ENCODE measurements around the gene SPINDOC.
"Not testable (repeated sequence)": the region's sequence is repeated elsewhere in the genome, so short reads cannot be mapped to it uniquely, and the experiment has no call there.

SPINDOC gene

GRCh38 chr11:63858628-63859550, 45.6 kb downstream of the SPINDOC start:
- ATAC-seq = no peak

GRCh38 chr11:63862923-63863322, 49.7 kb downstream of the SPINDOC start:
- ATAC-seq = no peak

GRCh38 chr11:63863620-63864019, 50.4 kb downstream of the SPINDOC start:
- ATAC-seq = not testable (repeated sequence)

- ATAC-seq = peak; percentile 93 to 97
Observed at GRCh38 chr11:63866211-63866610, 53.0 kb downstream of the SPINDOC start.

DNA sequence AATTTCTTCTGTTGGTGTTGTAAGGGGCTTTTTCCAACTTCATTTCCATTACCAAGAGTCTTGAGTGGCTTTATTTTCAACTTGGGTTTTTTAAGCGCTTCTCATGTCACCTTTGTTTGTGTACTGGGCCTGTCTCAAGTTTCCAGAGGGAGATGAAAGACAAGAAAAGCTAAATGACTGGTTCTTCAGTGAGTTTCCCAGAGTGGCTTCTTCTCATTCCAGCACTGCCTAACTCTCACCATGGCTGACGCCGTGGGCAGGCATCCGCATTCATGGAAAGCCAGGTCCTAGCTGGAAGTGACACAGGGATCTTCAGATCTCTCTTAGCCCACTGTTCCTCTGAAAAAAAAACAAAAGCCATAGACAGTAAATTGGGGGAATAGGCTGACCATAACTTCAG, 54.3 kb downstream of the SPINDOC start:
- no peak for ATAC-seq

DNA sequence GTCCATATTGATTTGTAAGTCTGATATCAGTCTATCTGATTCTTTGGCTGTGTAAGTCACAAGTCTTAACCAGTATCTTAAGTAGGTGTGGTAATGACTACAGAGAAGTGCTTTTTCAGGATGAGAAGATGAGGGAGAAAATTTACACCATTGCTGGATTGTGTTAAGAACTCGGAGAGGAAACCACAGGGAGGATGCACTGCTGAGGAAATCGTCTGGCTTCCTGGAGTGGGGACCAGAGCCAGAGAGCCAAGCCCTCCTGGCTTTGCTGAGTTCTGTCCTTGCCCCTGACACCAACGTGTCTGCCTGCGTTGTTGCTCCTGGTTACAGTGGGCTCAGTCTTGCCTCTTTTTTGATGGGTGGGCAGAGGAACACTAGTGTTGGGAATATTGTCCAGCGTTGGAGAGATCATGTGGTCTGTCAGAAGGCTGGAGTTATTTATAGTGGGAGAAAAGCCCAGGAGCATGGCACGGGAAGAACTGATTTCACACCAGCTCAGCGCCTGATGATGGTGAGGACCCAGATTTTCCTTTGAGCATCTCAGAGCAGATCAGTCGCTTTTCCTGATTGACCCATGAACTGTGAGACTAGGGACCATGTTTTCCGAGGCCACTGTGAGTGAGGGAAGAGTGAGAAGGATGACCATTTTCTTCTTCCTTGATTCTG, 55.3 kb downstream of the SPINDOC start:
- ATAC-seq = no peak

GRCh38 chr11:63869171-63869591, 55.9 kb downstream of the SPINDOC start:
- no peak for ATAC-seq

DNA sequence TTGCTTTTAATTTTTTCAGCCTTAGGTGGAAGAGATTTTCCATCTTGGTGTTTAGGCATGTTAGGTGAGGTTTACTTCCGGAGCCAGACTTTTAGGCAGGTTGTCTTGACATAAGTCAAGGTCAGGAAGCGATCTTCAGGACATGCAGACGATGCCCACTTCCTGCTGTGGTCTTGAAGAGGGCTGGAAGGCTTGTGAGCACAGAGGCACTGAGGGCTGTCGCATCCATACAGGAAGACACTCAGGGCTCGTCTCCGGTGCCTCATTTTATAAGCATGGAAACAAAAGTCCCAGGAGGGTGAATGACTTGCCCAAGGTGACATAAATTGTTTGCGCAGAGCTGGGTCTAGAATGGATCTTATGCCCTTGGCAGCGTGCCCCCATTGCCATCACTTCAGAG, 56.4 kb downstream of the SPINDOC start:
- no peak for ATAC-seq

DNA sequence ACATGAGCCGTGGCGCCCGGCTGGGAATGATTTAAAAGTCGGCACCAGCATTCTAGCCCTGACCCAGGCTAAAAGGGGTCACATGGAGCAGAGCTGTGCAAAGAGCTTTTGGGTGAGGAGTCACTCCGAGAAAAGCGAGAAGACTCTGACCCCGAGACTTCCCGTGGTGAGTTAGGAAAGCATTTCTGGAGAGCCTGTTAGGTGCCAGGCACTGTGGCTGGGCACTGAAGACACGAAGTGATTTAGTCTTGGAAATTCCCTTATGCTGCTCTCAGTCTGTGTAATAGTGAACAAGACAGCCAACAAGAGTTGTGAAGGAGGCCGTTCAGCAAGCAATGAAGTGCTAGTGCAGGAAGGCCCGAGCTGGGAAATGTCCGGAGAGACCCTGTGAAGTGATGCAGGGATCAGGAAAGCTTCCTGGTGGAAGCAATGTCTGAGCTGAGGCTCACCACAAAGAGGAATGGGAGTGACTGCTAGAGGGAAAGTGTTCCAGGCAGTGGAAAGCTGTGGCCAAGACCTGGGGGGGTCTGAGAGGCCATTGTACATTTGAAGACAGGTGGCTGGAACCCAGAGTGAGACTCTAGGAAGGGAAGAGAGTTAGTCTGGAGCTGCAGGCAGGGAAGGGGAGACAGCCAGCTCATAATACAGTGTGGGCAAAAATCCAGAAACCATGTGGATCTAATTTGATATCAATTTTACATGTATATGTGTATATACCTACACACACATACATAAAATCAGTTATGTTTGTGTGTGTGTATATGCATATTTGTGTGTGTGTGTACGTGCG, 57.3 kb downstream of the SPINDOC start:
- ATAC-seq = no peak

GRCh38 chr11:63871962-63872799, 58.9 kb downstream of the SPINDOC start:
- peak; percentile 72 to 74 for ATAC-seq

GRCh38 chr11:63872800-63873197, 59.5 kb downstream of the SPINDOC start:
- no peak for ATAC-seq

DNA sequence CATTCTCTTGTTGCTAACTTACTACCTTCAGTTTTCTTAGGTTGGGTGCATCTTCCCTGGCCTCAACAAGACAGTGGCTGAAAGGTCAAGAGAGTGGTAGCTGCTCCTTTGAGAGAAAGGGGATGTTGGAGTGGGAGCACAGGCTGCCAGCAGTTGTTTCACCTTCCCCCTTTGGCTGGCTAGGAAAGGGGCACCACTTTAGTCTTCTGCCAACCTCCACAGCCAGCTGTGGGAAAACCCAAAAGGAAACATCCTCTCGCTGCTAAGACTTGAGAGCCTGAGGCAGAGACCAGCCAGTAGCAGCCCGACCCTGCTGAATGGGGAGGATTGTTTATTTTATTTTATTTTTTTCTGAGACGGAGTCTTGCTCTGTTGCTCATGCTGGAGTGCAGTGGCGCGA, 60.1 kb downstream of the SPINDOC start:
- no peak for ATAC-seq

DNA sequence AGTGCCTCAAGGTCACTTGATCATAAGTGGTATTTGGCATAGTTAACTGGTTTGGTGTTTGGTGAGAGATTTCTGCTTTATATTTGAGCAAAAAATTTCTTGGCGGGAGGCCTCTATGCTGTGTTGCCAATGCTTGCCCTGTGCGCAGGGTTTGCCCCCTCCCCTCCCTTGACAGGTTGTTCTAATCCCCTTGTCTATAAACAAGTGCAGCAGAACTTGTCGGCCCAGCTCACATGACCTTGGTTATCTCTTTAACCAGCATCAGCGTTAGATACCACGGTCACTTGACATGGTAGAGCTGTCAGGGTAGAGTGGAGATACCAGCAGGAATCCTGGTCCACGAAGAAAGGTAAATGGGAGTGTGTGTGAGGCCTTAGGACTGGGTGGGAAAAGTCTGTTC, 61.3 kb downstream of the SPINDOC start:
- no peak for ATAC-seq

- no peak for ATAC-seq
Observed at GRCh38 chr11:63875506-63876065, 62.3 kb downstream of the SPINDOC start.

- no peak for ATAC-seq
Observed at GRCh38 chr11:63876616-63877015, 63.4 kb downstream of the SPINDOC start.
